CD4-positive, alpha-beta T cell treated with Interleukin-21 for 1 hour (primary cell): ENCODE results near the gene SCUBE1.
A peak's percentile ranks its signal among the peaks of the same experiment; 100 is the strongest.

Experiments used
- DNase-seq: peaks from one replicate; pipeline ENCODE4 v3.0.0-alpha.2; 2020

SCUBE1 gene

DNA sequence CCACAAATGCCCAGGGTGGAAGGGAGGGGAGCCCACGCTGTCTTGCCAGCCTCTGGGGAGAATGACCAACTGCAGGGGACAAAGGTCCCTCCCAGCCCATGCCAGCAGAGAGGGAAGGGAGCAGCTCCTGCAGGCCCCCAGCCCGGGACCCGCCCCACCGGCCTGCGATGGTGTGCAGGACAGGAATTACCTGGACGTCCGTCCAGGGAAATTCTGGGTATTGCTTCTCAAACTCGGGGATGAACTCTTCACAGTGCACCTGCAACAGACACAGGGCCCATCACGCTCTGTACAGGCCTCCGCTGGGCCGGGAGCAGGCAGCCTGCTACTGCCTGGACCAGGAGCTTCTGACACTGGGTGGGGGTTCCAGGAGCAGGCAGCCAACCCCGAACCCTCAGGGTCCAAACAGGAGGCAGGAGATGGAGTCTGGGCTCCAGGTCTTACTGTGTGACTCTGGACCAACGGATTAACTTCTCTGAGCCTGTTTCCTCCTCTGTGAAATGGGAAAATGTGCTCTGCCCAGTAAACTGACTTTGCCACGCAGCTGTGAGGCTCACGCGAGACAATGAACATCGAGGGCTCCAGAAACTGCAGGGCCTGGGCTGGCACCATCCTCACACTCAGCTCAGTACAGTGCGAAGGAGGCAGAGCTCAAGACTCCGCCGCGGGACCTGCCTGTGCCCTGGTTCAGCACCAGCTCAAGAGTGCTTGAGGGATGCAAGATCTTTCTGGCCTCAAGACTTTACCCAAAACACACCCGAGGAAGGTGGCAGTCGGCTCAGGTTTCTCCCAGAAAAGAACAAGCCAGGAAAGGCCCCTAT is 173.7 kb downstream of the SCUBE1 start:
- no peak for DNase-seq

DNA sequence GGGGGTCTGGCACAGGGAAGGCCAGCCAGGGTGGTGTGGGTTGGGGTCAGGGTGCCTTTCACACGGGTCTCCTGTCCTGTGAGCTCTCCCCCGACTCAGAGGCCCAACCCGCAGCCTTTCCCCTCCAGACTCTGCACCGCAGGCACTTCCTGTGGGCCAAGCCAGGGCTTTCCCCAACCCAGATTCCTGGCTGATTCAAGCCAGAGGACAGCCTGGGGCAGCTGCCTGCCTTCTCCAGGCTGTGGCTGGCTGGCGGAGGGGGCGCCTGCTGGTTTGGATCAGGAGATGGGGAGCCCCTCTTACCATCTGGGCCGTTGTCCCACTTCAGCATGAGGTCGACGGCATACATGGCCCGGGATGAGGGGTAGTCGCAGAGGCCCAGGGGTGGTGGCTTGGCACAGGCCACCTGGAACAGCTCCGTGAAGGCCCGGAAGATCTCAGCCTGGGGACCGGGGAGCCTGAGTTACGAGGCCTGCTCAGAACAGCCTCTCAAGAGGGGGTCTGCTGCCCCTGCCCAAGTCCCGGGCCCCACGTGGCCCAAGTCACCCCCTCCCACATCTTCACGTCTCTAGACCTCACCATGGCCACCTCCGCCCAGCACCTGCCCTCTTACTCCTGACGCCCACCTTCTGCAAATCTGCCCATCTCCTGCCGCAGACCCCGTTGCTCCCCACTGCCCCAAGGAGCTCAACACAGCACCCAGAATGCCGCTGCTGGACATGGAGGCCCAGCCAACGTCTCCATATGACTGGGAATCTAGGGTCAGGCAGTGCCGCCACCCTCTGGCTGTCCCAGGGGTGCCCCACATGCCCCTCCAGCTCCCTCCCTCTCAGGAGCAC is 174.5 kb downstream of the SCUBE1 start:
- DNase-seq, result no peak

DNA sequence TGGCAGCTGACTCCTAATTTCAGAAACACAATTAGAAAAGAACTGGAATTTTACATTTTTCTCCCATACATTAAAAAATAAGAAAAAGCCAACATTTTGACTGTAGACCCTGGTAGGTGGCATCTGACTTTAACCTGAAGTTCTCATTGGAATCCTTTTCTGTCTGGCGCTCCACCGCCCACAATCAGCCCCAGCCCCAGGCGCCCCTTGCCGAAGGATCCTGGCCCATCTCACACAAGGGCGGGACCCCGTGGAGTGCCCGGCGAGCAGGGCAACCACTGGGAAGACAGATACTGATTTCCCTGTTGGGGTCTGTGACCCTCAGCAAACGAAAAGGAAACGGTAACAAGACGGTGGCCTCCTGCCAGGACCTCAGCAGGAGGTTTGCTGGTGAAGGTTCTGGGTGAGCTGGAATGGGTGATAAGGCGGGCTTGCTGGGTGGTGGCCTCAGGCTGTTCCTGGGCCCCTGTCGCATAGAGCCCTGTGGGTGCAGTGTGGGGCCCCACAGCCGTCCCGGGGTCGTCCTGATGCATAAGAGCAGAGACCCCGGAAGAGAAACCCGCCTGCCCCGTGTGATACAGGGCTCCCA is 176.1 kb downstream of the SCUBE1 start:
- no peak for DNase-seq

DNA sequence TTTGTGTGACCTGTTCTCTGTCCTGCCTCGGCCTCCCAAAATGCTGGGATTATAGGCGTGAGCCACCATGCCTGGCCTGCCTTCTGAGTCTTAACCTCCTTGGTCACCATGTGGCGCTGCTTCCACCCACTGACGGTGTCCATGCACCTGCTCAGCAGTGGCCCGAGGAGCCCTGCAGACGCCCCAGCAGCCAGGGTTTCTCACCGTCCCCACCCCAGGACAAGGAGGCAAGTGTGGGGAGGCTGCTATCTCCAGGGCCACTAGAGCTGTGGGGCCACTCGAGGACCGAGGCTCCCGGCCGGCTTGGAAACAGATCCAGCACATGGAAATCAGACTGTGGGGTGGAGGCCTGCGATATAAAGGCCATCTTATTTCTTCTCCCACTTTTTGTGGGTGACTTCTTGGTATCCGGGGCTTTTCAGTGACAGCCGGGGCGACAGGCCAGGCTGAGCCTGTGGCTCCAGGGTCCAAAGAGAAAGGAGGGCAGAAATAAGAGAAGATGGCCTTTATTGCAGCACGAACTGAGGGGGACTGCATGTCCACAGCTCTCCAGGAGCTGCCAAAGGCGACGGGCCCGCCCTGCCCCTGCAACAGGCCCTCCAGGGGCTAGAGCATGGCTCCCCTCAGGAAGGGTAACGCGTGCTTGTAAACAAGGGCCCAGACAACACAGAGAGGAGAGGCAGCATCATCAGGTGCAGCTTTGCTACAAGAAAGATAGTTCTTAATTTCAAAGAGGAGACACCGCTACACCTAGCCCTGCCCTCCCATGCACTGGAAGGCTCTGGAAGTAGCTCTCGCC is 176.8 kb downstream of the SCUBE1 start:
- DNase-seq, result no peak

DNA sequence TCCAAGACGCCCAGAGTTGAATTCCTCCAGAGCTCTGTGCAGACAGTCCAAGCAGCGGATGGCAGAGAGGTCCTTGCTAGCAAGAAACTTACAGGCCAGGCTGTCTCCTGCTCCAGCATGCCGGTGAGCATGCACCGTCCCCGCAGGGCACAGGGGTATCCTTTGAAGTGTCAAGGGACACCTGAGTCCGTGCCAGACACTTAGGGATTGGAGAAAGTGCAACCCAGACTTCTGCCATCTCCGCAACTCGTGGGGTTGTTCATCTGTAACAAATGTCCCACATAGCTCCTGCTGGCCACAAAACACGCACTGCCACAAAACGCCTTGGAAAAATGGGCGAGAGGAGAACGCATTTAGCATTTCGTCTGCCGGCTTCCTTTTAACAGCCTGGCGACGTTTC is 178.5 kb downstream of the SCUBE1 start:
- no peak for DNase-seq

DNA sequence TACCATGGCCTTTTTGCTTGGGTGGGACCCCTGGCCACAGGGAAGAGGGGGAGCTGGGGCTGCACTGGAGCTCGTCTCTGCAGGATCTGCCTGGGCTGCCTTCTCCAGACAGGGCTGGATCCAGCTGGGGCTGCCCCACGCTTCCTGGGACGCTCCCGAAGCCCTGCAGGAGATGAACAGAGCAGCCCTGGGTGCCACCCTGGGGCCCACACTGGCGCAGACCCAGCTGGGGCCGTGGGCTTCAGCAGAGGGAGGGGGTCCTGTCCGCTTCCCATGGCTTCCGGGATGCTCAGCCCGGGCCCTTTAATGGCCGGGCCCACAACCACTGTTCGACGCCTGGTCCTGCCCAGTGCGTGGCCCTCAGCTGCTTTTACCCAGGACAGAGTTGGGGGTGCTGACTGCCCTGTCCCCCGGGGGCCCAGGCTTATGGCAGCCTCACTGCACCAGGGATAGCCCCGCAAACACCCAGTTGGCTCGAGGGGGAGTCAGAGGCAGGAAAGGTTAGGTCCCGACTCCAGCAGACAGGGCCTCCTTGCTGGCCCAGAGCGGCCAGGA is 179.9 kb downstream of the SCUBE1 start:
- DNase-seq, result no peak

DNA sequence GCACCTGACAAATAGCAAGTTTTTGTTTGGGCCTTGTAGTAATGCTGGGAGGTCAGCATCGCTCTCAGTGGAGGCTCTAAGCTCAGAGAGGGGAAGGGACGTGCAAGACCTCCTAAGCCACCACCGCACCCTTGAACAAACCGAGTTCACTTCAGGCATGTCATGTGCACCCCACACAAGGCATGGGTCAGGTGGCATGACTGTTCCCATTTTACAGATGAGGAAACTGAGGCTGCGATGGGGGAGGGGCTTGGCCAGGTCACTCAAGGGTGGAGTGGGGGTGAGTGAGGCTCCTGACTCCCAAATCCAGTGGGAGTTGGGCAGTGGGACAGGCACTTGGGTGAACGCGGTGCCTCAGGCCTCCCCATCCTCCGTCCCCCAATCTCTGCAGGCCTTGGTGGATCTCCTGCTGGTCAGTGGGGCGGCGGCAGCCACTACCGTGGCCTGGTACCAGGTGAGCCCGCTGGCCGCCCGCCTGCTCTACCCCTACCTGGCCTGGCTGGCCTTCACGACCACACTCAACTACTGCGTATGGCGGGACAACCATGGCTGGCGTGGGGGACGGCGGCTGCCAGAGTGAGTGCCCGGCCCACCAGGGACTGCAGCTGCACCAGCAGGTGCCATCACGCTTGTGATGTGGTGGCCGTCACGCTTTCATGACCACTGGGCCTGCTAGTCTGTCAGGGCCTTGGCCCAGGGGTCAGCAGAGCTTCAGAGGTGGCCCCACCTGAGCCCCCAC is 180.6 kb downstream of the SCUBE1 start:
- no peak for DNase-seq

DNA sequence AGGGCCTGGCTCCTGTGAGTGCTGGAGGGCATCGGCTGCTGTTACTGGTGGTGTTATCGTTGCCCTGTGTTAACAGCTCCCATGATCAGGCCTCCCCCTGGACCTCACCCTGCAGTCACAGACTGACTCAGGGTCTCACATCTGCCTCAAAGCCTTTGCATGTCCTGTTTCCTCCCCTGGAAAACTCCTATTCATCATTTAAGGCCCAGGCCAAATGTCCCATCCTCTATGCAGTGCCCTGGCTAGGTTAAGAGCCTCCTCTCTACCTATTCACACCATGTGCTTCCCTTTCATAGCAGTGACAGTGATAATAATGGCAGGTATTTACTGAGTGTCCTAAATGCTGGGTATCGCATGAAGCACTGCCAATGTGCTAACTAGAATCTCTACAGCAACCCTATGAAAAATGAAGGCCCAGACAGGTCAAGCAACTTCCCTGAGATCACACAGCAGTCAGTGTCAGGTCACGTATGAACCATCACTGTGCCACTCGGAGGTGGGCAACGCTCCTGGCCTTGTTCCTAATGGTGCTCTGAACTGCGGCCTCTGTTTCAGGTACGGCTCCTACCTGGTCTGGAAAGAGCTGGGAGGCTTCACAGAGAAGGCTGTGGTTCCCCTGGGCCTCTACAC is 182.6 kb downstream of the SCUBE1 start:
- DNase-seq, result no peak

DNA sequence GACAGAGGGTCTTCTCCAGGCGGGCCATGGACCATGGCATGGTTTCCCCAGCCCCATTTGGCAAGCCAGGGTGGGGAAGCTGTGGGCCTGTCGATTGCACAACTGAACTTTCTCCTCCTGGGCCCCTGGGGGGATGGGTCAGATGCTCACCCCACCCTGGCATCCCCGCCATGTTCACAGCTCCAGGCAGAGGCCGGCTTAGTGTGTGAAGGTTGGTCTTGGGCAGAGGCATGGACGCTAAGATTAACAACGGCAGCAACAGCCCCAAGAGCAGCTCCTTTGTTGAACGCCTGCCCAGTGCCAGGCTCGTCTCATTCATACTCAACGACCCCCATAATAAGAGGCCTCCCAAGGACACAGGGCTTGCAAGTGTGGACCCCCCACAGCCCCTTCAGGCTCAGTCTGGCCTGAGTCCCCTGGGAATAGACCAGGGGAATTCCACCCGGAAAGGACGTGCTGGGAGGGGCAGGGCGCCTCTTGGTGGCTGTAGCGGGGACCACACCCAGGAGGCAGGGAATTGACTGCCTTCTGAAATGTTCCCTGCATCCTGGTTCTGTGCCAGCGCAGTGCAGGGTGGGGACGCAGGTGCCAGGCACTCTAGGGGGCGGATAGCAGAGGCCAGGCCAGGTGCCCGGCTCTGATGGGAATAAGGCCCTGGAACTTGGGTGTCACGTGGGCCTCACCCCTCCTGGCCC is 183.5 kb downstream of the SCUBE1 start:
- no peak for DNase-seq

DNA sequence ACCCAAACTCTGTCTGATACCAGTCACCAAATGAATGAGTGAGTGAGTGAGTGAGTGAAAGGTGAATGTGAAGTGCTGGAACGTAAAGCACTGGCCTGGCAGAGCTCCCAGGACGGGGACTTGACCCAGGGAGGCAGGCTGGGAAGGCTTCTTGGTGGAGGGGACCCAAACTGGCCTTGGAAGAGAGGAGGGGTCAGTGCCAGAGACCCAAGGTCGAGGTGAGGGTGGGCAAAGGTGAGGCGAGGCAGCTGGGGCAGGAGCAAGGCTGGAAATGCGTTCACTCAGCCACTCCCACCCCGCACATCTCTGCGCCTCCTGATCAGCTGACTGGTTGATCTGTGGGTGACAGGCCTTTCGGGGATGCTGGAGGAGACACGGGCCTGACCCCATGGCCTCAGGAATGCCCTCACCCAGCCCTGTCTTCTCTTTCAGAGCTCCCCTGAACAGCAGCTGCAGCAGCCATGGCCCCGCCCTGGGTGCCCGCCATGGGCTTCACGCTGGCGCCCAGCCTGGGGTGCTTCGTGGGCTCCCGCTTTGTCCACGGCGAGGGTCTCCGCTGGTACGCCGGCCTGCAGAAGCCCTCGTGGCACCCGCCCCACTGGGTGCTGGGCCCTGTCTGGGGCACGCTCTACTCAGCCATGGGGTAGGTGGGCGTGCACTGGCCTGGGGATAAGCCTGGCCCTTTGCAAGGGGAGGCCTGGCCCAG is 184.2 kb downstream of the SCUBE1 start:
- DNase-seq, result no peak

DNA sequence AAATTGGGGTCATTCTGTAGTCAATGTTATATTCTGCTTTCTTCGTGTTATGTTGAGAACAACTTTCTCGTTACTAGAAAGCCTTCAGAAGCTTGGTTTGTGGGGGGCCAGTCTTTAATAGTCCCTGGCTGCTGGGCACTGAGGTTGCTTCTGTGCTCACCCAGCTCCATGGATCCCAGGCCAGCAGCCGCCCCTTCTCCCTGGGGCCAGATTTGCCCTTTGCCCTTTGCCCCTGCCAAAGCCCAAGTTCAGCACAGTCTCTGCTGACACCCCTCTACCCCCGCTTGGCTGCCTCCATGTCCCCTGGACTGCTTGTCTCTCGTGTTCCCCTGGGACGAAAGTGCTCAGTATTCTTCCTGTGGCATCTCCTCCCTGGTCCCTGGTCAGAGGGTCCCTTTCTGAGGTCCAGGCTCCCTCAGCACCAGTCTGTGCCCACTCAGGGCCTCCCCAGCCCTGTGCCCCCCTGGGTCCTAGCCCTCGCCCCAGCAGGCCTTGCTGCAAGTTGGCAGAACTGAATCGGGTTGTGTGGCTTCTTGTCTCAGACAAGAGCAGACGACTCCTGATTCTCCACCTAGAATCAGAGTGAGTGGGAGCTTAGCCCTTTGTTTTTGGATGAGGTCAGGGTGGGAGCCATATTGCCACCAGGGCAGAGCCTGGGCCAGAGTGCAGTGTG is 185.2 kb downstream of the SCUBE1 start:
- DNase-seq, result no peak

DNA sequence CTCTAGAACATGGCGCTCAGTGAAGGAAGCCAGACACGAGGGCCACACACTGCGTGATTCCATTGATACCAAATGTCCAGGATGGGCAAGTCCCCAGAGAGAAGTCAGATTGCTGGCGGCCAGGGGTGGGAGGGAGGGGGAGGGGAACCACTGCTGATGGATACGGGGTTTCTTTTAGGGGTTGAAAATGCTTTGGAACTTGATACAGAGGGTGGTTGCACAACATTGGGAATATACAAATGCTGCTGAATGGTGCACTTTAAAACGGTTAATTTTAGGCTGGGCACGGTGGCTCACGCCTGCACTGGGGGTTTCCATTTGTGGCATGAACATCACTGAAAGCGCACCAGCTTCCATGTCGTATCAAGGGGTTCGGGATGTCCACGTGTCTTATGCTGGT is 186.8 kb downstream of the SCUBE1 start:
- DNase-seq, result no peak

DNA sequence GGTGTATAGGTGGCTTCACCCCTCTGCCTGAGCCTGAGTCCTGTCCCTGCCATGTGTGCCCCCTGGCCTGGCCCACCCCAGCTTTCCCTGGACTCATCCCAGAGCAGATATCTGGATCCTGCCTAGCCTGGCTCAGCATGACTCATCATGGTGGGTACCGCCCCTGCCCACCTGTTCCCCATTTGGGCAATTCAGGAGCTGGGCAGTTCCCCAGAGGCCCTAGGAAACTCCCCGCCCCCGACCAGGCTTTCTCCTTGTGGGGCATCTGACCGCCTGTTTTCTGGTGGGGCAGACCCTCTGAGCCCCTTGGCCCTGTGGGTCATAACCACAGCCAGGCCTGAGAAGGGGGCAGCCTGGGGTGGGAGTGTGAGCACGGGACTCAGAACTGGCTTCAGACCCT is 187.4 kb downstream of the SCUBE1 start:
- no peak for DNase-seq

DNA sequence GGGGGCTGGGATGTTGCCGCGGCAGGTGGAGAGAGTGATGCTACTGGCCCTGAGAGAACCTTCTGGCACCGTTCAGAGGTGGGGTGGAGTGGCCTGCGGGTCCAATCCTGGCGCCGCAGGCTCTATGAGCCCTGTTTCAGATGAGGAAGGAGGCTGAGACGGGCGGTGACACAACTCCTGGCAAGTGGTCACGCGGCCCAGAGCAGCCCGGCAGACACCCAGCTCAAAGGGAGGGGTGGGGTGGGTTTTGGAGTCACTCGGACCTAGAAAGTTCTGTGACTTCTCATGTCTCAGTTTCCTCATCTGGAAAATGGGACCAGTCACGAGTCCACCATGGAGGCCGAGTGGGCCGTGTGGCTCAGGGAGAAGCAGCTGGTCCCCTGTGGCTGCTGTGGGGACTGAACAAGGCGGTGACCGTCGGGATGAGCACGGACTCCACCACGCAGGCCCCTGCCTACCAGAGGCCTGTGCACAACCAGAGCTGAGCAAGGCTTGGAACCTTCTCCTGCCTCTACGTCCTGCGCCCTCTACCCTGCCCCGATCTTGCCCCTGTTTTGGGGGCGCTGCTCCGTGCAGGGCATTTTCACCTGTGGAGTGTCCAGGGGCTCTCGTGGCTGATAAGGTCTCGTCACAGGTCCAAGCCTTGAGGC is 188.2 kb downstream of the SCUBE1 start:
- DNase-seq, result no peak

DNA sequence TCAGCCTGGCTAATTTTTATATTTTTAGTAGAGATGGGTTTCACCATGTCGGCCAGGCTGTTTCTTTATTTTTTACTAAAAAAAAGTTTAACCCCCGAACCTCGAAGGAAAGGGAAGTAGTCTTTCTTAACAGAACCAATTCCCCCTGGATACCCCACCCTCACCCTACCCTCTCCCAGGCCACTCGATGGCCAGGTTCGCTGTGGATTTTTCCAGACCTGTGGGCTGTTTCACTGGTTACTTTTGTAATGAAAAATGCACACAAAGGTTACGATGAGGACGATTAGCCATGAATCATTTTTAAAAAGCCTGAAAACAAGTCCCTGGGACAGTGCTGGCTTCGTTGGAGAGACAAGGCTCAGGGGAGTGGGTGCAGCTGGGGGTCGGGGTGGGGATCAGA is 189.3 kb downstream of the SCUBE1 start:
- no peak for DNase-seq

DNA sequence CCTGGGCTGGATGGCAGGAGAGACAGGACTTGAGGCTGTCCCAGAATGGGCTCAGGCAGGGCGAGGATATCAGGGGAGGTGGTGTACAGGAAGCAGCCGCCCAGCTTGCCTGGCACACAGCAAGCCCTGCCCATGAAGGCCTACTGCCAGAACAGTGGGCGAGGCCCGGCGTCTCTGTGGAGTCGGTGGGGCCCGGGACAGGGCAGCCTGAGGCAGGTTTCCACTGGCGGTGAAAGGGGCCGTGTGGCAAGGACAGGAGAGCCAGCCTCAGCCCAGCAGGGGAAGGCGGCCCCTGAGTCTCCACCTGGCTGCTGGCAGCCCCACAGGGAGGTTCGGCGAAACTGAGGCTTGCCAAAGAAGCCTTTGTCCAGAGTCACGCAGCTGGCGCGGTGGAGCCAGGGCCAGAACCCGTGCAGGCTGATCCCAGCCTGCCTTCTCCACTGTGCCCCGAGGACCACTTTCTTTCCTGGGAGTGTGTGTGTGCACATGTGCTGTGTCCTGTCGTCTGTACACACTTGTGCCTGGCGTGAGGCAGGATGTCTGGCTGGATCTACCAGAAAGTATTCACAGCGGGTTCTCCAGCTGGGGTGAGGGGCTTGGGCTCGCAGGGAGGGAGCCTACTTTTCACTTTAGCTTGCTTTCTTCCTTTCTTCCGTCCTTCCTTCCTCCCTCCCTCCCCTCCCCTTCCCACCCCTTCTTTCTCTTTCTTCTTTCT is 190.7 kb downstream of the SCUBE1 start:
- DNase-seq, result peak; percentile 66

DNA sequence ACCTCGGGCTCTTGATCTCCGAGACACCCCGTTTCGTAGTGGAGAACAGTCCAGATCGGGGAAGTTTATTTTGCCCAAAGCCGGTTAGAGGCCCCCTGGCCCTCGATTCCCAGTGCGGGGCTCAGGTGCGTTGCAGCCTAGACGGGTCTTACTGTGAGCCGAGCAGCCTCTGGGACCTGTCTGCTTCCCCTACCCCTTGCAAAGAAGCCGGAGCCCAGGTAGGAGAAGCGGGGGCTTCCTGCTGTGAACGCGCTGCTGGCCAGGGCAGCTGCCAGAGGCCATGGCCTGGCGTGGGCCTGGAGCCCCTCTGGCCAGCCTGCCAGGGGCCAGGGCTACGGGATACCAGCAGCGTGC is 191.2 kb downstream of the SCUBE1 start:
- no peak for DNase-seq

DNA sequence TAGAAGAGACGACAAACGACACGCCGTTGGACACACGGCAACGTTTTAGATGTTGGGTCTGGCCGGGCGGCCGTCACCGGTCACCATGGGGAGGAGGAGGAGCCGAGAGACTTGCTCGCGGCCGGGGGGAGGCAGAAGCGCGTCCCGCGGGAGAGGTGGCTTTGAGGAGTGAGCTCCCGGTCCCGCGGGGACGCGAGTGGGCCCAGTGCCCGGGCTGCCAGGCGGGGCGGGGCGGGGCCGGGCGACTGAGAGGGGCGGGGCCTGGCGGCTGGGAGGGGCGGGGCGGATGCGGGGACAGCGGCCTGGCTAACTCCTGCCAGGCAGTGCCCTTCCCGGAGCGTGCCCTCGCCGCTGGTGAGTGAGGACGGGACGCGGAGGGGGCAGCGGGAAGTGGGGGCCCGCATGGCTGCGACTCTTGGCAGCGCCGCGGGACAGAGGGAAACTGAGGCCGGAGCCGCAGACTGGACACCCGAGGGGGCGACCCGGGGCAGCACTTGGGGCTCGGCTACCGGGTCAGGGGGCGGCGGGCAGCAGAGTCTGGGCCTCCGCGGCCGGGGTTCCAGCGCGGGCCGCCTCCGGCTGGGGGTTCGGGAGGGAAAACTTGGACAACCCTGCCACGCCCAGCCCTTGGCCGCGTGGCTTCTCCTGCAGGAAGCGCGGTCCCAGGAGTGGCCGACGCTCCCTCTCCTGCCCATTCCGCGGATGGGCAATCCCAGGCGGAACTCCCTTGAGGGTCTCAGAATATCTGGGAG is 191.7 kb downstream of the SCUBE1 start, which contains the start of gene TSPO:
Gene TSPO, plus strand, starts transcription at position 309 of the 752 bp plus-strand sequence. CDS start 7,680 bp downstream, outside the sequence.
- peak; percentile 73 for DNase-seq
